ENCODE results near the gene RAB31. TPM values are rescaled to one million over a fixed set of nuclear protein-coding genes. Genes with fewer than 3 reads are reported as not detected.
"Not testable (repeated sequence)": the region's sequence is repeated elsewhere in the genome, so short reads cannot be mapped to it uniquely, and the experiment has no call there.

RAB31 gene
- total RNA-seq, 4 donors from 2014 or later = 13.1 to 18.4 (median 16.9) TPM

- Histone ChIP-seq H3K9me3 (no peaks in the 10 kb centered on the region), H3K27me3 (no peaks in the 10 kb centered on the region), H3K4me3 (no peak overlapping the region), H3K36me3 (no peaks in the 10 kb centered on the region), H3K4me1 (peaks cover 4 to 12% (median 8%) of the 10 kb centered on the region in 4 donors), H3K27ac (peak overlapping the region; percentile 74 to 80 (median 74))
- intact Hi-C loops (cut with DNase I; ENCODE audit: low total_unique reads) (no loop called here), in situ Hi-C loops (cut with MboI; ENCODE audit: low pct_ligation_motif_present in 1 of 4, low pct_unique_long_range_greater_than_20kb in 1 of 4, low sequenced_read_pairs in 3 of 4) (no loop called here)
- WGBS, 2 donors (ENCODE audit: low coverage in 1 of 2) = 38 to 78% methylated on average over 4 to 8 of the region's 8 CpGs
- DNase-seq = peak; percentile 56
- TF ChIP-seq POLR2AphosphoS5 (IDR thresholded peaks at IDR 0.05) (peak in 1 of 3 donors; percentile 21), POLR2A (IDR thresholded peaks at IDR 0.05) (no peak), CTCF (IDR thresholded peaks at IDR 0.05) (peak in 1 of 5 experiments; percentile 17), EP300 (IDR thresholded peaks at IDR 0.05; ENCODE audit: low read depth) (no peak)
These were observed 34.5 kb upstream of the RAB31 start for GRCh38 chr18:9673296-9674251.

- H3K27ac ChIP-seq; H3K36me3 ChIP-seq; DNase-seq; intact Hi-C loops (cut with DNase I; ENCODE audit: low total_unique reads); H3K4me3 ChIP-seq; H3K9me3 ChIP-seq; H3K27me3 ChIP-seq; in situ Hi-C loops (cut with MboI; ENCODE audit: low pct_ligation_motif_present in 1 of 4, low pct_unique_long_range_greater_than_20kb in 1 of 4, low sequenced_read_pairs in 3 of 4); H3K4me1 ChIP-seq: not testable (repeated sequence)
- WGBS, 2 donors (ENCODE audit: low coverage in 1 of 2) = 91 to 100% methylated on average over 1 to 5 of the region's 5 CpGs
These were observed 29.9 kb upstream of the RAB31 start for GRCh38 chr18:9678216-9678615.

- TF ChIP-seq POLR2A (IDR thresholded peaks at IDR 0.05) (no peak), EP300 (IDR thresholded peaks at IDR 0.05; ENCODE audit: low read depth) (no peak), POLR2AphosphoS5 (IDR thresholded peaks at IDR 0.05) (no peak), CTCF (IDR thresholded peaks at IDR 0.05) (no peak)
- WGBS, 2 donors (ENCODE audit: low coverage in 1 of 2) = 94% methylated on average over 5 to 17 of the region's 17 CpGs
- Histone ChIP-seq H3K36me3 (no peaks in the 10 kb centered on the region), H3K4me1 (peaks cover 0 to under 1% (median 0%) of the 10 kb centered on the region in 4 donors), H3K27me3 (no peaks in the 10 kb centered on the region), H3K4me3 (no peak overlapping the region), H3K27ac (no peak overlapping the region), H3K9me3 (no peaks in the 10 kb centered on the region)
- intact Hi-C loops (cut with DNase I; ENCODE audit: low total_unique reads) = no loop called here
- in situ Hi-C loops (cut with MboI; ENCODE audit: low pct_ligation_motif_present in 1 of 4, low pct_unique_long_range_greater_than_20kb in 1 of 4, low sequenced_read_pairs in 3 of 4) = no loop called here
- no peak for DNase-seq
These were observed 29.0 kb upstream of the RAB31 start for GRCh38 chr18:9679125-9679524.

GRCh38 chr18:9681217-9681616, 26.9 kb upstream of the RAB31 start:
- H3K4me3 ChIP-seq = no peak overlapping the region
- TF ChIP-seq POLR2AphosphoS5 (IDR thresholded peaks at IDR 0.05) = no peak
- TF ChIP-seq CTCF (IDR thresholded peaks at IDR 0.05) = no peak
- no peak for TF ChIP-seq POLR2A (IDR thresholded peaks at IDR 0.05)
- no peak for TF ChIP-seq EP300 (IDR thresholded peaks at IDR 0.05; ENCODE audit: low read depth)
- H3K36me3 ChIP-seq = no peaks in the 10 kb centered on the region
- WGBS, 2 donors (ENCODE audit: low coverage in 1 of 2) = 59 to 86% methylated on average over 1 of the region's 1 CpG
- H3K9me3 ChIP-seq = no peaks in the 10 kb centered on the region
- in situ Hi-C loops (cut with MboI; ENCODE audit: low pct_ligation_motif_present in 1 of 4, low pct_unique_long_range_greater_than_20kb in 1 of 4, low sequenced_read_pairs in 3 of 4) (no loop called here), intact Hi-C loops (cut with DNase I; ENCODE audit: low total_unique reads) (no loop called here)
- H3K27ac ChIP-seq = no peak overlapping the region
- no peak for DNase-seq
- H3K4me1 ChIP-seq = peaks cover 0 to 16% (median 2%) of the 10 kb centered on the region in 4 donors
- H3K27me3 ChIP-seq = no peaks in the 10 kb centered on the region
